ENCODE measurements around the gene KIFAP3. TPM values are rescaled to one million over a fixed set of nuclear protein-coding genes. Genes with fewer than 3 reads are reported as not detected.
A peak's percentile ranks its signal among the peaks of the same experiment; 100 is the strongest.

KIFAP3 gene
- total RNA-seq, 1 experiment from 2014 or later = 2.3 TPM

- H3K27me3 Mint-ChIP-seq (ENCODE audit: low read depth) = no peaks in the 10 kb centered on the region
- no peak for DNase-seq (ENCODE audit: low spot score)
- H3K27ac Mint-ChIP-seq = no peak overlapping the region
- H3K4me3 Mint-ChIP-seq = peak overlapping the region; percentile 82
- H3K4me1 Mint-ChIP-seq = peaks cover 58% of the 10 kb centered on the region
- POLR2A ChIA-PET = interaction anchor here (0.5 to 2.2 kb wide), 3 partner anchors 98 to 1675 kb away, joined by 3 to 8 read pairs (median 5); partner anchors contain the start of genes METTL18 and SLC19A2
- ATAC-seq = no peak
- peaks cover 5% of the 10 kb centered on the region; the same call in 1 of the 2 replicates for H3K36me3 Mint-ChIP-seq
- CTCF ChIA-PET = no interaction called here
- no peaks in the 10 kb centered on the region for H3K9me3 Mint-ChIP-seq
- TF ChIP-seq, protein P1, sequence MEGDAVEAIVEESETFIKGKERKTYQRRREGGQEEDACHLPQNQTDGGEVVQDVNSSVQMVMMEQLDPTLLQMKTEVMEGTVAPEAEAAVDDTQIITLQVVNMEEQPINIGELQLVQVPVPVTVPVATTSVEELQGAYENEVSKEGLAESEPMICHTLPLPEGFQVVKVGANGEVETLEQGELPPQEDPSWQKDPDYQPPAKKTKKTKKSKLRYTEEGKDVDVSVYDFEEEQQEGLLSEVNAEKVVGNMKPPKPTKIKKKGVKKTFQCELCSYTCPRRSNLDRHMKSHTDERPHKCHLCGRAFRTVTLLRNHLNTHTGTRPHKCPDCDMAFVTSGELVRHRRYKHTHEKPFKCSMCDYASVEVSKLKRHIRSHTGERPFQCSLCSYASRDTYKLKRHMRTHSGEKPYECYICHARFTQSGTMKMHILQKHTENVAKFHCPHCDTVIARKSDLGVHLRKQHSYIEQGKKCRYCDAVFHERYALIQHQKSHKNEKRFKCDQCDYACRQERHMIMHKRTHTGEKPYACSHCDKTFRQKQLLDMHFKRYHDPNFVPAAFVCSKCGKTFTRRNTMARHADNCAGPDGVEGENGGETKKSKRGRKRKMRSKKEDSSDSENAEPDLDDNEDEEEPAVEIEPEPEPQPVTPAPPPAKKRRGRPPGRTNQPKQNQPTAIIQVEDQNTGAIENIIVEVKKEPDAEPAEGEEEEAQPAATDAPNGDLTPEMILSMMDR (IDR thresholded peaks at IDR 0.05) = no peak
- TF ChIP-seq EMX1 (CRISPR knock-in tag; IDR thresholded peaks at IDR 0.05) = no peak
- no peak for TF ChIP-seq ZNF416 (CRISPR knock-in tag; IDR thresholded peaks at IDR 0.05)
- no peak for TF ChIP-seq SOX15 (CRISPR knock-in tag; IDR thresholded peaks at IDR 0.05)
- TF ChIP-seq NR2C2 (CRISPR knock-in tag; IDR thresholded peaks at IDR 0.05) = no peak
- TF ChIP-seq GTF2I (CRISPR knock-in tag; conservative IDR thresholded peaks at IDR 0.05) = no peak
- TF ChIP-seq TCF7 (CRISPR knock-in tag; IDR thresholded peaks at IDR 0.05; ENCODE audit: low read depth) = no peak
- no peak for TF ChIP-seq ELF4 (CRISPR knock-in tag; IDR thresholded peaks at IDR 0.05; ENCODE audit: low read depth)
- TF ChIP-seq, protein P2, sequence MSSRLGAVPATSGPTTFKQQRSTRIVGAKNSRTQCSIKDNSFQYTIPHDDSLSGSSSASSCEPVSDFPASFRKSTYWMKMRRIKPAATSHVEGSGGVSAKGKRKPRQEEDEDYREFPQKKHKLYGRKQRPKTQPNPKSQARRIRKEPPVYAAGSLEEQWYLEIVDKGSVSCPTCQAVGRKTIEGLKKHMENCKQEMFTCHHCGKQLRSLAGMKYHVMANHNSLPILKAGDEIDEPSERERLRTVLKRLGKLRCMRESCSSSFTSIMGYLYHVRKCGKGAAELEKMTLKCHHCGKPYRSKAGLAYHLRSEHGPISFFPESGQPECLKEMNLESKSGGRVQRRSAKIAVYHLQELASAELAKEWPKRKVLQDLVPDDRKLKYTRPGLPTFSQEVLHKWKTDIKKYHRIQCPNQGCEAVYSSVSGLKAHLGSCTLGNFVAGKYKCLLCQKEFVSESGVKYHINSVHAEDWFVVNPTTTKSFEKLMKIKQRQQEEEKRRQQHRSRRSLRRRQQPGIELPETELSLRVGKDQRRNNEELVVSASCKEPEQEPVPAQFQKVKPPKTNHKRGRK (CRISPR knock-in tag; IDR thresholded peaks at IDR 0.05; ENCODE audit: borderline replicate concordance) = no peak
- TF ChIP-seq TEAD1 (CRISPR knock-in tag; IDR thresholded peaks at IDR 0.05) = no peak
- no peak for TF ChIP-seq ZNF423 (CRISPR knock-in tag; IDR thresholded peaks at IDR 0.05)
- no peak for TF ChIP-seq PRDM15 (CRISPR knock-in tag; IDR thresholded peaks at IDR 0.05)
- TF ChIP-seq TP53 (CRISPR knock-in tag; IDR thresholded peaks at IDR 0.05) = no peak
- no peak for TF ChIP-seq CREM (CRISPR knock-in tag; IDR thresholded peaks at IDR 0.05)
- TF ChIP-seq, protein P3, sequence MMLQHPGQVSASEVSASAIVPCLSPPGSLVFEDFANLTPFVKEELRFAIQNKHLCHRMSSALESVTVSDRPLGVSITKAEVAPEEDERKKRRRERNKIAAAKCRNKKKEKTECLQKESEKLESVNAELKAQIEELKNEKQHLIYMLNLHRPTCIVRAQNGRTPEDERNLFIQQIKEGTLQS (CRISPR knock-in tag; conservative IDR thresholded peaks at IDR 0.05) = no peak
- TF ChIP-seq SMAD4 (CRISPR knock-in tag; IDR thresholded peaks at IDR 0.05) = no peak
Observed at GRCh38 chr1:169892176-169892926, 182.1 kb downstream of the KIFAP3 start.

DNA sequence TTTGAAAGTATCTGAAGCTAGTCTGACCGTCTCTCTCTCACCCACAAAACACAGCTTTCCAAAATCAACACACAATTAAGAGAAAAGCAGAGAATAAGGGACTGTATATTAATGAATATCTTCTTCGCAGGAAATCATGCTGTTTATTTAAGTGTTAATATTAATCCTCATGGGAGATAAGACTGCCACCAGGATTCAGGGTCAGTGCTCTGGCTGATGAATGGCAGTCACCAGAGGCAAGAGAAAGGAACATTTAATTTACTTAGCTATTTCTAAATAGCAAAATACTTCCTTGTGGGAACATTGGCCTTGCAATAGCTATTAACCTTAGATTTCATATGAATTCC is 183.0 kb downstream of the KIFAP3 start:
- TF ChIP-seq SMAD4 (CRISPR knock-in tag; IDR thresholded peaks at IDR 0.05) = no peak
- H3K4me1 Mint-ChIP-seq = peaks cover 52% of the 10 kb centered on the region
- ATAC-seq = no peak
- peak overlapping the region; percentile 14 for H3K4me3 Mint-ChIP-seq
- H3K36me3 Mint-ChIP-seq = peaks cover 8% of the 10 kb centered on the region; the same call in 1 of the 2 replicates
- CTCF ChIA-PET = no interaction called here
- no peaks in the 10 kb centered on the region for H3K9me3 Mint-ChIP-seq
- no peaks in the 10 kb centered on the region for H3K27me3 Mint-ChIP-seq (ENCODE audit: low read depth)
- H3K27ac Mint-ChIP-seq = peak overlapping the region; percentile 7; the same call in 1 of the 2 replicates
- POLR2A ChIA-PET = no interaction called here
- DNase-seq (ENCODE audit: low spot score) = no peak

Data from WTC11 (cell line).